GM12878 (cell line): ENCODE results near the gene GPN2. TPM values are rescaled to one million over a fixed set of nuclear protein-coding genes. Genes with fewer than 3 reads are reported as not detected.

Experiments used
- ASH2L ChIP-seq: fragments of 300-600, 200-600 bp; sonication (generic); IDR thresholded peaks from 2 replicates; pipeline ENCODE4 v1.6.1; 2017; ENCODE audit warnings: low read depth, mild to moderate bottlenecking, borderline replicate concordance
- BCL11A ChIP-seq: IDR thresholded peaks from 2 replicates; pipeline ENCODE4 v1.6.1; 2011; ENCODE audit warnings: low read depth, low read length
- CBX3 ChIP-seq: fragments of 200-600 bp; sonication (generic); IDR thresholded peaks from 2 replicates; pipeline ENCODE4 v1.6.1; 2016; ENCODE audit warnings: low read depth, borderline replicate concordance
- CEBPB ChIP-seq, 2 experiments: fragments of 150-350 bp in 1 of 2; IDR thresholded peaks; 2 replicates each; pipeline ENCODE4 v1.6.1; 2012 to 2014; ENCODE audit warnings: low read depth in 2 of 2, low read length in 2 of 2, borderline replicate concordance in 1 of 2, inconsistent platforms in 1 of 2
- ELK1 ChIP-seq: IDR thresholded peaks from 2 replicates; pipeline ENCODE4 v1.6.1; 2012; ENCODE audit warnings: low read depth, low read length, improper control_type of control experiment
- FOS ChIP-seq: IDR thresholded peaks from 3 replicates; pipeline ENCODE4 v1.6.1; 2011; ENCODE audit warnings: borderline replicate concordance; ENCODE audit not compliant: insufficient read length; ENCODE audit errors: extremely low read depth
- HCFC1 ChIP-seq: fragments of 150-350 bp; IDR thresholded peaks from 2 replicates; pipeline ENCODE4 v1.6.1; 2014; ENCODE audit warnings: low read length
- HDGF ChIP-seq: fragments of 450-650 bp; IDR thresholded peaks from 2 replicates; pipeline ENCODE4 v1.6.1; 2016; ENCODE audit warnings: antibody characterized with exemption
- MTA2 ChIP-seq: fragments of 450-650 bp; IDR thresholded peaks from 2 replicates; pipeline ENCODE4 v1.6.1; 2016; ENCODE audit warnings: low read depth, mild to moderate bottlenecking, moderate library complexity
- MXI1 ChIP-seq: fragments of 150-350 bp; IDR thresholded peaks from 2 replicates; pipeline ENCODE4 v1.6.1; 2011; ENCODE audit warnings: low read depth, mild to moderate bottlenecking, inconsistent platforms, low read length, improper control_type of control experiment
- MYB ChIP-seq: fragments of 150-350 bp; IDR thresholded peaks from 2 replicates; pipeline ENCODE4 v1.6.1; 2014; ENCODE audit warnings: mild to moderate bottlenecking, low read depth, low read length, borderline replicate concordance
- NR2F1 ChIP-seq: fragments of 450-650 bp; conservative IDR thresholded peaks from 2 replicates; pipeline ENCODE4 v1.6.1; 2017; ENCODE audit warnings: mild to moderate bottlenecking
- PBX3 ChIP-seq: IDR thresholded peaks from 2 replicates; pipeline ENCODE4 v1.6.1; 2011; ENCODE audit warnings: mild to moderate bottlenecking, low read depth, low read length, moderate library complexity; ENCODE audit not compliant: insufficient replicate concordance
- POLR2AphosphoS2 ChIP-seq: IDR thresholded peaks from 2 replicates; pipeline ENCODE4 v1.6.1; 2011; ENCODE audit warnings: low read depth, mild to moderate bottlenecking, low read length, improper control_type of control experiment, moderate library complexity
- SIX5 ChIP-seq: IDR thresholded peaks from 2 replicates; pipeline ENCODE4 v1.6.1; 2011; ENCODE audit warnings: mild to moderate bottlenecking, low read depth, low read length, moderate library complexity; ENCODE audit not compliant: severe bottlenecking
- SMAD1 ChIP-seq: fragments of 450-650 bp; IDR thresholded peaks from 2 replicates; pipeline ENCODE4 v1.6.1; 2018; ENCODE audit warnings: mild to moderate bottlenecking, low read depth; ENCODE audit not compliant: partially characterized antibody
- TCF7 ChIP-seq: IDR thresholded peaks from 2 replicates; pipeline ENCODE4 v1.6.1; 2014; ENCODE audit warnings: antibody characterized with exemption, borderline replicate concordance
- USF1 ChIP-seq: IDR thresholded peaks from 2 replicates; pipeline ENCODE4 v1.6.1; 2011; ENCODE audit warnings: borderline replicate concordance, low read depth, mild to moderate bottlenecking, moderate library complexity, mixed read lengths, low read length; ENCODE audit not compliant: insufficient read depth; ENCODE audit errors: extremely low read length
- YBX1 ChIP-seq: fragments of 450-650 bp; IDR thresholded peaks from 2 replicates; pipeline ENCODE4 v1.6.1; 2016; ENCODE audit warnings: antibody characterized with exemption
- ZBTB33 ChIP-seq: fragments of 450-650 bp; IDR thresholded peaks from 2 replicates; pipeline ENCODE4 v1.6.1; 2017; ENCODE audit warnings: mild to moderate bottlenecking
- ZNF274 ChIP-seq: IDR thresholded peaks from one replicate; pipeline ENCODE4 v1.8.0; 2011; ENCODE audit not compliant: insufficient read length, insufficient read depth
- polyA plus RNA-seq, 11 experiments: library from polyadenylated mRNA; depleted of rRNA in 4 of 11; unstranded in 6 of 11; stranded (reverse) in 5 of 11; fragments of >200 nt; fragmentation: Nextera tagmentation in 4 of 11; fragmentation: Illumina TruSeq in 1 of 11; extraction: Ambion mirVana in 4 of 11; extraction: Trizol in 1 of 11; gene quantifications; 1 replicate in 1 of 11; 2 replicates in 10 of 11; pipeline versions ENCODE4 v1.2.1 to v1.2.3, GENCODE V29; 2011 to 2016; ENCODE audit warnings: inconsistent platforms in 2 of 11, missing spikeins in 2 of 11, low read depth in 1 of 11
- total RNA-seq, 4 experiments: library from RNA; depleted of rRNA in 3 of 4; stranded (reverse); fragments of >200 nt in 3 of 4; fragmentation: Illumina TruSeq in 1 of 4; extraction: Trizol in 1 of 4; gene quantifications; 2 replicates each; pipeline versions ENCODE4 v1.2.1 to v1.2.3, GENCODE V29; 2013 to 2021

The GPN2 gene
- total and polyA plus RNA-seq, 10 of the 15 experiments (the other 5 are each of a cell fraction or from before 2014, with no cell fraction given): 8.3 to 61.4 (median 23.3) TPM

- TF ChIP-seq POLR2AphosphoS2 (0 out of 2 replicates have a peak, but pooled peaks have one; percentile 67), HCFC1 (no peak; the same call in 1 of the 2 replicates), FOS (peak; percentile 60), YBX1 (no peak), CEBPB (IDR thresholded peaks at IDR 0.05; ENCODE audit: borderline replicate concordance in 1 of 2, low read depth in 2 of 2, low read length in 2 of 2) (no peak), SMAD1 (no peak), SIX5 (no peak), MXI1 (peak; percentile 66), ELK1 (no peak), ASH2L (no peak), HDGF (0 out of 2 replicates have a peak, but pooled peaks have one; percentile 7), USF1 (no peak), ZBTB33 (no peak), BCL11A (no peak), ZNF274 (no peak), PBX3 (peak; percentile 77), TCF7 (no peak), CBX3 (no peak), NR2F1 (no peak), MTA2 (no peak), MYB (no peak)
Observed at GRCh38 chr1:26864610-26865480, 25.2 kb downstream of the GPN2 start (continued).
